Erythroblast (primary cell): ENCODE results near the gene CCDC159.

ENCODE experiments used
- GATA1 ChIP-seq: IDR thresholded peaks from 2 replicates; pipeline ENCODE4 v1.6.1; 2011; ENCODE audit warnings: low read depth, mild to moderate bottlenecking, control low read depth, low read length, moderate library complexity
- POLR2A ChIP-seq: IDR thresholded peaks from 2 replicates; pipeline ENCODE4 v1.6.1; 2011; ENCODE audit warnings: mild to moderate bottlenecking, low read length

GRCh38 chr19:11347546-11348039 lies 1.3 kb downstream of the CCDC159 start:
- no peak for TF ChIP-seq POLR2A
- no peak for TF ChIP-seq GATA1
